A549 treated with AZD9567 at 1 μM for 4 hours (cell line): ENCODE measurements around the gene TRIM4. TPM values are rescaled to one million over a fixed set of nuclear protein-coding genes. Genes with fewer than 3 reads are reported as not detected.

Experiments
- total RNA-seq: library from RNA; stranded (reverse); fragments of 200-300 nt; extraction: Qiagen RNA extraction; gene quantifications from 5 replicates; pipeline ENCODE4 v1.2.3, GENCODE V29; 2022; ENCODE audit not compliant: insufficient read depth

The TRIM4 gene
- 27.8 to 37.9 TPM (median 28.1 TPM) in 5 replicates for total RNA-seq

DNA sequence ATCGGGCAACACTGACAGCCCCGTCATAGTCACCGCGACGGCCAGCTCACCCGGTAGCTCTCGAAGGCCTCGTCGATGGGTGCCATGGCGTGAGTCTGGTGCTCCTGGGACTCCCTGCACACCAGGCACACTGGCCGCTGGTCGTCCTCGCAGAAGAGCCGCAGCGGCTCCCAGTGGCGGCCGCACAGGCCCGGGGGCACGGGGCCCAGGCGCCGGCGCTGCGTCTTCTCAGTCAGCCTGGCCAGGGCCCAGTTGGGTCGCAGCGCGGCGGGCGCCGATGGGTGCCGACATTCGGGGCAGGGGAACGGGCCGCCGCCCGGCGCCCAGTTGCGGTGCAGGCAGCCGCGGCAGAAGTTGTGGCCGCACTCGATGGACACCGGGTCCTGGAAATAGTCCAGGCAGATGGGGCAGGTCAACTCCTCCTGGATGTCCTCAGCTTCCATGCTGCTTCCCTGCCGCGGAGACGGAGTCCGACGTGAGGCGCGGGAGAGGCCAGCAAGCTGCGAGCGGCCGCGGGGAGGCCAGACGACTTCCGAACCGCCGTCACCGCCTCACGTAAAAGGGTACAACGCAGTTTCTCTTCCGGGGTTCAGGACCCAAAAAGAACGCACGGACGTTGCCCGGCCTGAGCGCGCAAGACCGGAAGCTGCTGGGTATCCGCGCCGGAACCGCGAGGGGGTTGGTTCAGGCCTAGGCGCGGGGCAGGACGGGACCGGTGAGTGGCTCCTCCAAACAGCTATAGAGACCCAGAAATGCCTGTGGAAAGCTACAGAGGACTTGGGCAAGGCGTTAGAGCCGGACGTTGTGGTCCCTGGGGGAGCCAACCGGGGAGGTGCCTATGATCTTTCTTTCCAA, at the start of gene TRIM4:
TSS of gene TRIM4 (minus strand) at position 572 of the 855 bp plus-strand sequence. CDS start at position 443, 129 bp downstream.

DNA sequence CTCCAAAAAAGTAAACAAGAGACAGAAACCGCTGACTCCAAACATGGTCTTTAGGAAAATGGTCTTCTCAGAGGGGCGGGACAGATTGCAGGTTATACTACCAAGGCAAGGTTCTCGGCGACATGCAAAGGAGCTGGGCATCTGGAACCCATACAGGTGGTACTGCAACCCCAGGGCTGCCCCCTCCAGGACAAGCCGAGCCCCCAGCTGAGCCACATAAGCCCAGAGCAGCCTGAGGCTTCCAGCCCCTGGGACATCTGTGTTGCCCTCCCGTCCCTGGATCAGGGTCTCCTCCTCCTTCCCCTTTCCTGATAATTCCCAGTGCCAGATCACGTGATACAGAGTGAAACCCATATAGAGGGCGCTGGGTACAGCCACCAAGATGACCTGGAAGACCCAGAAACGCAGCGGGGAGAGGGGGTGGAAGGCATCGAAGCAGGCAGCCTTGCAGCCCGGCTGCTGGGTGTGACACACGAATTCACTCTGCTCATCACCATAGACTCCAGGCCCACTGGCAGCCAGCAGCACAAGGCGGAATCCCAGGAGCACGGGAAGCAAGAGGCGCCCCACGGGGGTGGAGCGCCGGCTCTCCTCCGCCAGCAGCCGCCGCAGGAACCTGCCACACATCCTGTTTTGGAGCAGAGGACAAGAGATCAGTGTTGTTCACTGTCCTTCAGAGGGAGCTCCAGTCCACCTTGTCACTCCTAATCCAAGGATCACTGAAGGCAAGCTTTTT, 9.8 kb upstream of the TRIM4 start, which contains the start of gene GJC3:
TSS of gene GJC3 (minus strand) at position 627 of the 736 bp plus-strand sequence. CDS start at position 627, 0 bp downstream.

GRCh38 chr7:99876933-99877332, 42.4 kb downstream of the TRIM4 start, which contains the start of gene OR2AE1:
Gene OR2AE1 (minus strand): TSS chr7:99877033. CDS start chr7:99877033, 0 bp downstream.

Other genes starting within 250 kb of the TRIM4 start
- 1.3 to 1.5 TPM (median 1.4 TPM) in 4 of 5 replicates, not detected in the other for gene CYP3A5, start 239.5 kb downstream of the TRIM4 start, total RNA-seq
- gene CYP3A7, start 184.3 kb downstream of the TRIM4 start, total RNA-seq = not detected in 5 replicates
- not detected in 5 replicates for gene CYP3A4, start 135.3 kb downstream of the TRIM4 start, total RNA-seq
- not detected in 5 replicates for gene CYP3A43, start 91.5 kb downstream of the TRIM4 start, total RNA-seq
- gene OR2AE1, start 42.5 kb downstream of the TRIM4 start, total RNA-seq = not detected in 5 replicates
- gene GJC3, start 10.1 kb upstream of the TRIM4 start, total RNA-seq = 0.07 to 0.21 TPM in 2 of 5 replicates, not detected in the others
- 0.13 TPM in 1 of 5 replicates, not detected in the others for gene AZGP1, start 56.5 kb upstream of the TRIM4 start, total RNA-seq
- gene ZKSCAN1, start 96.1 kb upstream of the TRIM4 start, total RNA-seq = 7.8 to 11.5 TPM (median 10.7 TPM) in 5 replicates
- gene ZSCAN21, start 130.2 kb upstream of the TRIM4 start, total RNA-seq = 10.7 to 14.3 TPM (median 11.3 TPM) in 5 replicates
- gene ZNF3, start 162.2 kb upstream of the TRIM4 start, total RNA-seq = 16.9 to 20.0 TPM (median 19.1 TPM) in 5 replicates
- 166 to 186 TPM (median 175 TPM) in 5 replicates for gene COPS6, start 169.4 kb upstream of the TRIM4 start, total RNA-seq
- gene MCM7, start 181.9 kb upstream of the TRIM4 start, total RNA-seq = 219 to 248 TPM (median 243 TPM) in 5 replicates
- 12.9 to 15.7 TPM (median 13.6 TPM) in 5 replicates for gene AP4M1, start 182.1 kb upstream of the TRIM4 start, total RNA-seq
- 62.7 to 70.1 TPM (median 67.4 TPM) in 5 replicates for gene TAF6, start 199.8 kb upstream of the TRIM4 start, total RNA-seq
- 4.6 to 11.7 TPM (median 10.5 TPM) in 5 replicates for gene CNPY4, start 200.1 kb upstream of the TRIM4 start, total RNA-seq
- 2.7 to 3.8 TPM (median 3.4 TPM) in 4 of 5 replicates, not detected in the other for gene MBLAC1, start 207.4 kb upstream of the TRIM4 start, total RNA-seq
- 165 to 192 TPM (median 185 TPM) in 5 replicates for gene LAMTOR4, start 229.4 kb upstream of the TRIM4 start, total RNA-seq
- 12.4 to 16.8 TPM (median 16.1 TPM) in 5 replicates for gene TRAPPC14, start 239.2 kb upstream of the TRIM4 start, total RNA-seq
- 0.03 to 0.08 TPM (median 0.06 TPM) in 4 of 5 replicates, not detected in the other for gene GAL3ST4, start 249.1 kb upstream of the TRIM4 start, total RNA-seq